ENCODE results near the gene CELF1.

GRCh38 chr11:47507563-47508239 lies 45.2 kb downstream of the CELF1 start:
- TF ChIP-seq ELK1 (IDR thresholded peaks at IDR 0.05; ENCODE audit: borderline replicate concordance, low read depth, low read length) (no peak), USF2 (IDR thresholded peaks at IDR 0.05; ENCODE audit: low read depth, low read length) (no peak), CTCF (conservative IDR thresholded peaks at IDR 0.05; ENCODE audit: low read depth, low read length) (no peak)

All from IMR-90 (cell line).